DLD1 (cell line): ENCODE data around the gene GARIN5B.

ENCODE experiments used
- in situ Hi-C: cut with HindIII; loops from 2 replicates; pipeline ENCODE4 v1.10.0; 2017; ENCODE audit warnings: low sequenced_read_pairs

The GARIN5B gene

GRCh38 chr19:55352549-55353145, 10.4 kb downstream of the GARIN5B start:
- in situ Hi-C loops, result loop anchor here (10.0 kb wide), 1 partner anchor 138 kb away; no protein-coding TSS in a partner anchor

GRCh38 chr19:55352040-55352439, 11.0 kb downstream of the GARIN5B start:
- in situ Hi-C loops, result loop anchor here (10.0 kb wide), 1 partner anchor 137 kb away; no protein-coding TSS in a partner anchor

DNA sequence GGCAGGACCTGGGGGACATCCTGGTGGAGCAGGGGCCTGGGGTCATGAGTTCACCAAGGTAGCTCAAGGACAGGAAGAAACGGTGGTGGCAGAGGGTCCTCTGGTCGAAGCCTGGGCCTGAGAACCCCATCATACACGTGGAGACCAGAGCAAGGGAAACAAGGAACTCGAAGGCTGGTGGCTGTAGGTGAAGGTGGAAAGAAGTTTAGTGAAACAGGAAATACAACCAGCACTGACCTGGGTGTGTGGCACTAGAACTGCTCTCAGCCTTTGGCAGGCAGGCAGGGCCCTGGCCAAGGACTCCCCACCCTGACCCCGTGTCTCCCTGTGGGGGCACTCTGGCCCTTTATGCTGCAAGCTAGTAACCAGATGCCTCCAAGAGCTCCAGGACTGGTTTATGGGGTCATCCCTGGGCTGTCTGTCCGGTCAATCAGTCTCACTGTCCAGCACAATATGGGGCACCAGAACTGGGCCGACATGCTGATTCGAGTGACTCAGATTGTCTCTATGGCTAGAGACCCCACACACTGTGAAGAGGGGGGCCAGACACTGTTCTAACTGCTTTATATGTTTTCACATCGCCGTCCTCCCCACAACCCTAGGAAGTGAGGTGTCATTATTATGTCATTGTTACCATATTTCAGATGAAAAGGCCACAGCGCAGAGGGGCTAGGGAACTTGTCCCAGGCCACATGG, 12.3 kb downstream of the GARIN5B start:
- in situ Hi-C loops, result loop anchor here (10.0 kb wide), 1 partner anchor 136 kb away; no protein-coding TSS in a partner anchor

DNA sequence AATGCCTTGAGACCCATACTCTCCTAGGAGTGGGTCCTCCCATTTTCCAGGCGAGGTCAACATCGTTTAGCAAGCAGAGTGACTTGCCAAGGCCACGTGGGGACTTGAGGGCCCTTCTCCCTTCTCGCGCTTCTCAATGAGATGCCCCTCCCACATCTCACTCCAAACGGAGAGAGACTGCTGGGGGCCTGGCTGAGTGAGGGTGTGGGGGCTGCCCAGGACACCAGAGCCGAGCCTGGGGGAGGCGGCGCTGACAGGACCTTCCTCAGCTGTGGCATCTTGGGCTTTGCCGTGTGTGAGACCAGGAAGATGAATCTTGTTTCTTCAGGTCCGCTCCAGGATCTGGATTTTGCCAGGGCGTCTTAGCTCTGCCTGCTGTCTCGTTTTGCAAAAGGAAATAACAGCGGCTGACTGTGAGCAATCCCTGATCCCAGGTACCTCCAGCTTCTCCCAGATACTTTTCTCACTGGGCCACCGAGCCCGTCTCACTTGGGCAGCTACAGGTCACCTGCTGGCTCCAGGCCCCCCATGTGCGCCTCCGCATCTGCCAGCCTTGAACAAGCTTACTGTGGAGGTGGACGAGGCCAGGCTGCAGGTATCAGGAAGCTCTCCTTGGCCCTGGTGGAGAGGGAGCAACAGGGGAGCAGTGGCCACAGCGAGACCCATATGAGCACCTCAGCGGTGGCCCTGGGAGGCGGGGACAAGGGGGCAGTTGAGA, 14.6 kb downstream of the GARIN5B start:
- in situ Hi-C loops, result no loop called here

GRCh38 chr19:55347442-55348009, 15.5 kb downstream of the GARIN5B start:
- in situ Hi-C loops, result no loop called here

- in situ Hi-C loops, result no loop called here
Observed at GRCh38 chr19:55346725-55347441, 16.2 kb downstream of the GARIN5B start.

DNA sequence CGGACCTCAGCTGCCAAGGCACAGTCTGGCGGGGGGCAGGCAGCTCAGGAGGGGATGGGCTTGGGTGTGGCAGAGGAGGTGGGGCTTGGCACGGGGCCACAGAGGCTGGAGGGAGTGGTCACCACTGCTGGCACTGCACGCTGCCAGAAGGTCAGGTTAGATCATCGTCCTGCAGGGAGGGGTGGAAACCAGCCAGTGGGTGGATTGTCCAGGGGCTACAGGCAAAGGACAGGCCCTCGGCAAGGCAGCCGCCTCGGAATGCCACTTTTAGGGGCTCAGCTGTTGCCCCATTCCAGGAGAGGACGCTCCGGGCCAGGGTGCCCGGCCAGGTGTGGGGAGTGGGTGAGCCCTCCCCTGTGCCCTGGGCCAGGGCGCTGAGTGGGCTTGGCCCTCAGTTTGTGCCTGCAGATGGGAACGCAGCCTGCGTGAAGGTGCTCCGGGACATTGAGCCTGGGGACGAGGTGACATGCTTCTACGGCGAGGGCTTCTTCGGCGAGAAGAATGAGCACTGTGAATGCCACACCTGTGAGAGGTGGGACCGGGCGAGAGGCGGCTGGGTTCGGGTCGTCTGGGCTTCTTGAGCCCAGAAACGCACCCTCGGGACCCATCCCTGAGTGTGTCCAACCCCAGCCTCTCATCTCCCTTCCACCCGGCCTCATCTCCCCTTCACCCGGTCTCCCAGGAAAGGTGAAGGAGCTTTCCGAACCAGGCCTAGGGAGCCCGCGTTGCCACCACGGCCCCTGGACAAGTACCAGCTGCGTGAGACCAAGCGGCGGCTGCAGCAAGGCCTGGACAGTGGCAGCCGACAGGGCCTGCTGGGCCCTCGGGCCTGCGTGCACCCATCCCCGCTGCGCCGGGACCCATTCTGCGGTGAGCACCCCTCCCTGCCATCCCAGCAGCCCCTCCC, 17.0 kb downstream of the GARIN5B start:
- in situ Hi-C loops, result no loop called here

GRCh38 chr19:55345101-55345817, 17.8 kb downstream of the GARIN5B start:
- in situ Hi-C loops, result no loop called here

DNA sequence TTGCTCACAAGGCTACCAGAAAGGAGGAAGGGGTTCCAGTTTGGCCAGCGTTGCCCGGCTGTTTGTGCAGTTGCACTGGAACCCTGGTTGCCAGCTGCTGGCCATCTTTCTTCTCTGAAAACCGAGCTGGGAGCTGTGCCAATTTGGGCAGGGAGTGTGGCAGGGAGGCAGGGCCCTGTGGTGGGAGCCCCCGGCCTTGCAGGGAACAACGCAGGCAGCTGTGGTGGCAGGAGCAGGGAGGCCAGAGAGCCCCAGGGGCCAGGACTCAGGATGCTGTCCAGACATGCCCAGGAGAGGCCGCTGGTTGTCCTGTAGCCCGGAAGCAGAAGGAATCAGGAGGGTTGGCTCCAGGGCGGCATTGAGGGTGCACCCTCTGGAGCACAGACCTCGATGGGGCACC, 18.6 kb downstream of the GARIN5B start:
- in situ Hi-C loops, result no loop called here

DNA sequence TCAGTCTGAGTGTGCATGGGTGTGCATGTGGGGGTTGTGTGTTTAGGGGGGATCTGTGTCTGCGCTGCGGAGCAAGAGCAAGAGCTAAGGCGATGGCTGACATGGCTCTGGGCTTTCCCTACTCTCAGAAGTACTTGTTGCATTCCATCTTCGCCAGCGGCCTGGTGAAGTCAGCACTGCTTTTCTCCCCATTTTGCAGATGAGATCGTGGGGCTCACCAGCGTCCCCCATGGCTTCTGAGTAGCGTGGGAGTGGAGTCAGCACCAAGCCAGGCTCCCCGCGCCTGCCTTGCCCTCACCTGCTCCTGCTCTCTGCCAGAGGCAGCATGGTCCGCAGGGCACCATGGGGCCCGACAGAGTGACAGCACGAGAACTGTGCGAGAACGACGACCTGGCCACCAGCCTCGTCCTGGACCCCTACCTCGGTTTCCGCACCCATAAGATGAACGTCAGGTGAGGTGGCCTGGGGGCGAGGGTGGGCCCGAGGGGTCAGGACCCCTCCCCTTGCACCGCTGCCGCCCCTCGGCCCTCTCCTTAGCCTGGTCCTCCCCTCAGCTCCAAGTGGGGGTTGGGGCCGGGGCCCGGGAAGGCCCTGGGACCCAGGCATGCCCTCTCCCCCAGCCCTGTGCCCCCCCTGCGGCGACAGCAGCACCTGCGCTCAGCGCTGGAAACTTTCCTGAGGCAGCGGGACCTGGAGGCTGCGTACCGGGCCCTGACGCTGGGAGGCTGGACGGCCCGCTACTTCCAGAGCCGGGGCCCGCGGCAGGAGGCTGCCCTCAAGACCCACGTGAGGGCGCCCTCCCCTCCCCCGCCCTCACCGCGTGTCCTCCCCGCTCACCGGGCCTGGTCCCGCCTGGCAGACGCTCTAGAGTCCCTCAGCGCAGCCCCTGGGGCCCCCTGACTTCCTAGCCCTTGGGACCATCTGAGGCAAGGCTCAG, 21.2 kb downstream of the GARIN5B start:
- in situ Hi-C loops, result no loop called here

DNA sequence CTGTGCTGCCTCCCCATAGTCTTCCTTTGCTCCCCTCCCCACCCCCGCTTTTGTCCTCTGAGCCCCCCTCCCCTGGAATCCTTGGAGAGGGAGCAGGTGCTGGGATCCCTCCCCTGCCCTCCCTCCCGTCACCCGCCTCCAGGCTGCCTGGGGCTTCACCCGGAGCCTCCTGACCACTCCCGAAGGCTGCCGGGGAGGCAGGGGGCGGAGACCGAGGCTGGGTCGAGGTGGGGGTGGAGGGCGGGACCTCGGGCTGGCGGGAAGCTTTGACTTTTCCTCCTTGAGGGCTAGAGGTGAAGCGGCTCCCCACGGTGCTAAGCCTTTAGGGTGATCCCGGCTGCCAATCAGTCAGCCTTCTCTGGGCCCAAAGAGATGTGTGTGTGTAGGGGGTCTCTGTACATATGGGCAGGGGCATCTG, 21.9 kb downstream of the GARIN5B start:
- in situ Hi-C loops, result no loop called here

- in situ Hi-C loops, result no loop called here
Observed at GRCh38 chr19:55340784-55341147, 22.3 kb downstream of the GARIN5B start.

DNA sequence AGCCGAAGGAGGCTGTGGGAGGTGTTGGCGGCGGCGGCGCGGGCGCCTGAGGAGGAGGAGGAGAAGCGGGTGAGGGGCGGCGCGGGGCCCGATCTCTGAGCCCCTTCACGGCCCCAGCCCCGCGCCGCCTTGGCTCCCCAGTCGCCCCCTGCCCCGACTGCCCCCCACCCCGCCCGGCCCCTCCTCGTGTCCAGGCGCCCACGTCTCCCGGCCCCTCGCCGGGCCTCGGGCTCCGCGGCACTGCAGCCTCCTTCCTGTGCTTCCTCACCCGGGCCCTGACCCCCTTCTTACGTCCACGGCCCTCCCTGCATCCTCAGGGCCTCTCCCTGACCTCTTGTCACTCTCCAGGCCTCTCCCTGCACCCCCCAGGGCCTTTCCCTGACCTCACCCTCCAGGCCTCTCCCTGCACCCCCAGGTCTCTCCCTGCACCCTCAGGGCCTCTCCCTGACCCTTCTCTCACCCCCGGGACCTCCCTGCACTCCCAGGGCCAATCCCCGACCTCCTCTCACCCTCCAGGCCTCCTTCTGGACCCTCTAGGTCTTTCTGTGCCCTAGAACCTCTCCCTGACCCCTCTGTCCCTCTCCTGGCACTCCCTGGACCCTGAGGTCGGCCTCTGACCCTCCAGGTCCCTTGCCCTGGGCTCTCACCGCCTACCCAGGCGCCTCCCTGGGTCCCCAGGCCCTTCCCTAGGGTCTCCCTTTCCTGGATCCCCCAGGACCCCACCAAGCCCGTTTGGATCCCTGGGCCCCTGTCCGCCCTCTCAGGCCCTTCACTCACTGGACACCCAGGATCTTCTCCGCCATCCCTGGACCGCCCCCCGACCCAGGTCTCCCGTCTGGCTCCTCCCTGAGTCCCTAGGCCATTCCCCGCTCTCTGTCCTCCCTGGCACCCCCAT, 22.9 kb downstream of the GARIN5B start:
- in situ Hi-C loops, result no loop called here

GRCh38 chr19:55339105-55339888, 23.8 kb downstream of the GARIN5B start, which contains the start of gene KMT5C:
TSS of gene KMT5C (plus strand) at chr19:55339876. CDS start at chr19:55341937, 2,061 bp downstream.
- in situ Hi-C loops, result no loop called here

GRCh38 chr19:55336101-55336500, 27.0 kb downstream of the GARIN5B start:
- in situ Hi-C loops, result no loop called here

DNA sequence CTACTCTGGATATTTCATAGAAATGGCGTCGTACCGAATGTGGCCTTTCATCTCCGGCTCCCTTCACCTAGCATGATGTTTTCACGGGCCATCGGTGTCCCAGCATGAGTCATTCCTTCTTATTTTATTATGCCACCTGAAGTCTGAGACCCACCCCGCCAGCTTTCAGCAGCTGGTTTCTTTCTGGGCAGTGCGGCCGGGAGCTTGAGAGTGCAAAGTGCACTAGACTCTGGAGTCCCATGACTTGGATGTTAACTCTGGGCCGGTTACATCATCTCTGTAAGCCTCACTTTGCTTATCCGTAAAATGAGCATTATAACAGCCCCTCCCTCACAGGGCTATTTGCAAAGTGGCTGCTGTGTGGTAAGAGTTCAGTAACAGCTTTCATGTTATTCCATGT, 29.2 kb downstream of the GARIN5B start:
- in situ Hi-C loops, result no loop called here
